HepG2 (cell line): ENCODE data around the gene PRCD. TPM values are rescaled to one million over a fixed set of nuclear protein-coding genes. Genes with fewer than 3 reads are reported as not detected.

Experiments
- CEBPG ChIP-seq: IDR thresholded peaks from 2 replicates; pipeline ENCODE4 v1.6.1; 2016
- GABPB1 ChIP-seq: IDR thresholded peaks from 2 replicates; pipeline ENCODE4 v1.6.1; 2016; ENCODE audit warnings: mild to moderate bottlenecking, missing genetic modification reagents, moderate library complexity, missing compliant biosample characterization
- GATAD2A ChIP-seq: IDR thresholded peaks from 2 replicates; pipeline ENCODE4 v1.6.1; 2016
- HIVEP1 ChIP-seq: sonication (generic); formaldehyde crosslinking; IDR thresholded peaks from 2 replicates; pipeline ENCODE4 v1.4.0; 2020; ENCODE audit warnings: mild to moderate bottlenecking, missing genetic modification reagents
- KLF6 ChIP-seq: IDR thresholded peaks from 2 replicates; pipeline ENCODE4 v1.8.0; 2016; ENCODE audit warnings: missing biosample characterization, missing genetic modification reagents
- MAZ ChIP-seq, 2 experiments: sonication (generic) in 1 of 2; formaldehyde crosslinking in 1 of 2; IDR thresholded peaks; 2 replicates each; pipeline versions ENCODE4 v1.5.0 to v1.6.1; 2012 to 2020; ENCODE audit warnings: low read depth in 2 of 2, mild to moderate bottlenecking in 2 of 2, borderline replicate concordance in 1 of 2, improper control_type of control experiment in 1 of 2, low read length in 1 of 2, missing genetic modification reagents in 1 of 2, moderate library complexity in 1 of 2
- MEF2D ChIP-seq: sonication (generic); formaldehyde crosslinking; IDR thresholded peaks from 2 replicates; pipeline ENCODE4 v1.5.1; 2020; ENCODE audit warnings: mild to moderate bottlenecking, missing genetic modification reagents
- RARA ChIP-seq: IDR thresholded peaks from 2 replicates; pipeline ENCODE4 v1.6.1; 2016; ENCODE audit warnings: missing genetic modification reagents, missing compliant biosample characterization
- RBM39 ChIP-seq: fragments of 200-400 bp; formaldehyde crosslinking; IDR thresholded peaks from one replicate; pipeline ENCODE4 v1.6.1; 2018; ENCODE audit warnings: antibody characterized with exemption, mild to moderate bottlenecking, low read depth, low read length; ENCODE audit not compliant: poor library complexity, severe bottlenecking
- SAP130 ChIP-seq: IDR thresholded peaks from 2 replicates; pipeline ENCODE4 v1.6.1; 2016; ENCODE audit warnings: low read depth
- YEATS2 ChIP-seq: sonication (generic); formaldehyde crosslinking; IDR thresholded peaks from 2 replicates; pipeline ENCODE4 v1.4.0; 2020; ENCODE audit warnings: missing genetic modification reagents, borderline replicate concordance
- ZFP37 ChIP-seq: sonication (generic); formaldehyde crosslinking; IDR thresholded peaks from 2 replicates; pipeline ENCODE4 v1.4.0; 2020; ENCODE audit warnings: missing genetic modification reagents, borderline replicate concordance
- ZNF12 ChIP-seq: sonication (generic); formaldehyde crosslinking; IDR thresholded peaks from 2 replicates; pipeline ENCODE4 v1.5.0; 2020; ENCODE audit warnings: missing genetic modification reagents
- ZNF160 ChIP-seq: sonication (generic); formaldehyde crosslinking; IDR thresholded peaks from 2 replicates; pipeline ENCODE4 v1.8.0; 2022; ENCODE audit warnings: mild to moderate bottlenecking, inconsistent platforms, missing genetic modification reagents
- ZNF232 ChIP-seq: sonication (generic); formaldehyde crosslinking; IDR thresholded peaks from 2 replicates; pipeline ENCODE4 v1.4.0; 2020; ENCODE audit warnings: missing genetic modification reagents, borderline replicate concordance
- ZNF274 ChIP-seq: sonication (generic); formaldehyde crosslinking; IDR thresholded peaks from 2 replicates; pipeline ENCODE4 v1.5.1; 2020; ENCODE audit warnings: mild to moderate bottlenecking, missing genetic modification reagents
- ZNF724P ChIP-seq: sonication (generic); formaldehyde crosslinking; IDR thresholded peaks from 2 replicates; pipeline ENCODE4 v1.8.0; 2022; ENCODE audit warnings: missing genetic modification reagents, borderline replicate concordance
- ZNF747 ChIP-seq: sonication (generic); formaldehyde crosslinking; IDR thresholded peaks from 2 replicates; pipeline ENCODE4 v1.8.1; 2023; ENCODE audit warnings: missing genetic modification reagents, mild to moderate bottlenecking, borderline replicate concordance
- ZNF891 ChIP-seq: sonication (generic); formaldehyde crosslinking; IDR thresholded peaks from 2 replicates; pipeline ENCODE4 v1.5.0; 2020; ENCODE audit warnings: mild to moderate bottlenecking, missing genetic modification reagents
- polyA plus RNA-seq, 8 experiments: library from polyadenylated mRNA; depleted of rRNA in 3 of 8; stranded (reverse) in 7 of 8; unstranded in 1 of 8; fragments of >200 nt; fragmentation: Illumina TruSeq in 4 of 8; extraction: Trizol in 4 of 8; gene quantifications; 2 replicates each; pipeline versions ENCODE4 v1.2.1 to v1.2.3, GENCODE V29; 2011 to 2016; ENCODE audit warnings: low read depth in 4 of 8, missing spikeins in 1 of 8, mixed read lengths in 1 of 8; ENCODE audit not compliant: insufficient read depth in 1 of 8
- total RNA-seq, 5 experiments: library from RNA; depleted of rRNA; stranded (reverse); fragments of >200 nt; fragmentation: Illumina TruSeq; extraction: Trizol; gene quantifications; 2 replicates each; pipeline ENCODE4 v1.2.3, GENCODE V29; 2016; ENCODE audit warnings: low read depth in 1 of 5
- TF ChIP-seq, protein P1 (sequence below), 2 experiments: sonication (generic) in 1 of 2; formaldehyde crosslinking in 1 of 2; IDR thresholded peaks; 2 replicates each; pipeline versions ENCODE4 v1.5.1 to v1.6.1; 2011 to 2020; ENCODE audit warnings: borderline replicate concordance in 1 of 2, low read depth in 1 of 2, low read length in 1 of 2, mild to moderate bottlenecking in 1 of 2, missing genetic modification reagents in 1 of 2, moderate library complexity in 1 of 2
- TF ChIP-seq, protein P2 (sequence below): IDR thresholded peaks from 2 replicates; pipeline ENCODE4 v1.6.1; 2016

The PRCD gene
- total and polyA plus RNA-seq, 2 of the 13 experiments (the other 11 are each of a cell fraction or from before 2014, with no cell fraction given) = 0.51 TPM; not detected in 1

DNA sequence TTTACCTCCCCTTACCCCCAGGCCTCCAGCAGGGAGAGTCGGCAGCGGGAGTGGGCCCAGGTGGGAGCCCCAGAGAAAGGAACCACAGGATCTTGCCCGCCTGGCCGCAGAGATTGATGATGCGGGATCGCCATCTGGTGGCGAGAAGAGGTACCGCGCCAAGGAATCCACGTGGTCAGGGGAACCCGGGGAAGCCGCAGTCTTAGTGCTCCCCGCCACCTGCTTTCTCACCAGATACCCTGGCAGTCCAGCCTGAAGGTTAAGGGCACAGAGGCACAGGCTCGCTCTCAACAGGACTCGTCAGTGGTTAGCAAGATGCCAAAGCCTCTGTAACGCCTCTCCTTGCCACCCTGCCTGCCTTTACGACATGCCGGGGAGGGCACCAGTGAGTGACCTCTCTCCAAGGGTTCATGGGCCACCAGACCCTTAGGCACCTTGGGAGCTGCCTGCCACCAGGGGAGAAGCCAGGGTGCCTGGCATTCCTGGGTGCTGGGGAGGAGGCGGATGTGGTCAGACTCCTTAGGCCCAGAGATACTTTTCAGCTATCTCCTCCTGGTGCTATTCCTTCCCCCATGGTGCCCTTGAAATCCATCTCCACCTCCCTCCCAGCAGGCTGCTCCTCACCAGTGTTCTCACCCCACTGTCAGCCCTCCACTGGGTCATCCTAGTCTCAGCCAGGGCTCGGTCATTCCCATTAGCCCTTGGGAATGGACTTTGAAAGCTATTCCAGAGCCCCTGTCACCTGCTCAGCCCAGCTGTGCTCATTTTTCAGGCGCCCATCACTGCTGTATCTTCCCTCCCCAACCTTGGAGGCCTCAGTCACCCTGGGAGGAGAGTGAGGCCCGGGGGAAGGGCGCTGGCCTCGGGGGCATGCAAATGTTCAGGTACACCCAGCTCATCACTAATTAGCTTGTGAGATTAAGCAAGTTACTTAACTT, 33.2 kb upstream of the PRCD start (continued):
- TF ChIP-seq ZNF747 (CRISPR knock-in tag) = 0 out of 2 replicates have a peak, but pooled peaks have one; percentile 22
- TF ChIP-seq ZNF891 (CRISPR knock-in tag) = peak; percentile 92
- TF ChIP-seq RARA (CRISPR knock-in tag) = peak; percentile 34
- 0 out of 2 replicates have a peak, but pooled peaks have one; percentile 82 for TF ChIP-seq ZFP37 (CRISPR knock-in tag)
- TF ChIP-seq, protein P1, sequence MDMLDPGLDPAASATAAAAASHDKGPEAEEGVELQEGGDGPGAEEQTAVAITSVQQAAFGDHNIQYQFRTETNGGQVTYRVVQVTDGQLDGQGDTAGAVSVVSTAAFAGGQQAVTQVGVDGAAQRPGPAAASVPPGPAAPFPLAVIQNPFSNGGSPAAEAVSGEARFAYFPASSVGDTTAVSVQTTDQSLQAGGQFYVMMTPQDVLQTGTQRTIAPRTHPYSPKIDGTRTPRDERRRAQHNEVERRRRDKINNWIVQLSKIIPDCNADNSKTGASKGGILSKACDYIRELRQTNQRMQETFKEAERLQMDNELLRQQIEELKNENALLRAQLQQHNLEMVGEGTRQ (IDR thresholded peaks at IDR 0.05; ENCODE audit: low read depth, low read length) = peak; percentile 20; the same call in 1 of the 2 replicates
- TF ChIP-seq, protein P1 (CRISPR knock-in tag; IDR thresholded peaks at IDR 0.05; ENCODE audit: borderline replicate concordance) = peak; percentile 66; the same call in 1 of the 2 replicates
- peak; percentile 57 for TF ChIP-seq GABPB1
- no peak; the same call in 1 of the 2 replicates for TF ChIP-seq MEF2D (CRISPR knock-in tag)
- peak; percentile 68 for TF ChIP-seq GATAD2A (CRISPR knock-in tag)
- TF ChIP-seq ZNF12 = no peak
- peak; percentile 85 for TF ChIP-seq SAP130 (CRISPR knock-in tag)
- TF ChIP-seq RBM39 = peak; percentile 38
- 0 out of 2 replicates have a peak, but pooled peaks have one; percentile 39 for TF ChIP-seq ZNF724P (CRISPR knock-in tag)
- TF ChIP-seq ZNF274 (CRISPR knock-in tag) = peak; percentile 37; the same call in 1 of the 2 replicates
- TF ChIP-seq CEBPG (CRISPR knock-in tag) = 0 out of 2 replicates have a peak, but pooled peaks have one; percentile 26
- TF ChIP-seq MAZ (IDR thresholded peaks at IDR 0.05; ENCODE audit: borderline replicate concordance, low read depth, low read length) = 0 out of 2 replicates have a peak, but pooled peaks have one; percentile 14
- TF ChIP-seq MAZ (CRISPR knock-in tag; IDR thresholded peaks at IDR 0.05; ENCODE audit: low read depth) = peak; percentile 74; the same call in 1 of the 2 replicates
- 0 out of 2 replicates have a peak, but pooled peaks have one; percentile 31 for TF ChIP-seq ZNF160 (CRISPR knock-in tag)
- TF ChIP-seq, protein P2, sequence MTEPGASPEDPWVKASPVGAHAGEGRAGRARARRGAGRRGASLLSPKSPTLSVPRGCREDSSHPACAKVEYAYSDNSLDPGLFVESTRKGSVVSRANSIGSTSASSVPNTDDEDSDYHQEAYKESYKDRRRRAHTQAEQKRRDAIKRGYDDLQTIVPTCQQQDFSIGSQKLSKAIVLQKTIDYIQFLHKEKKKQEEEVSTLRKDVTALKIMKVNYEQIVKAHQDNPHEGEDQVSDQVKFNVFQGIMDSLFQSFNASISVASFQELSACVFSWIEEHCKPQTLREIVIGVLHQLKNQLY (CRISPR knock-in tag) = 0 out of 2 replicates have a peak, but pooled peaks have one; percentile 51
- TF ChIP-seq YEATS2 (CRISPR knock-in tag) = peak; percentile 49; the same call in 1 of the 2 replicates
- TF ChIP-seq ZNF232 (CRISPR knock-in tag) = peak; percentile 58; the same call in 1 of the 2 replicates
- TF ChIP-seq KLF6 (CRISPR knock-in tag) = peak; percentile 39; the same call in 1 of the 2 replicates
- TF ChIP-seq HIVEP1 (CRISPR knock-in tag) = peak; percentile 65
